MM.1S (cell line): ENCODE measurements around the gene CABLES1.

Experiments used
- DNase-seq: peaks from one replicate; pipeline ENCODE4 v3.0.0-alpha.2; 2015
- H2AFZ ChIP-seq: fragments of 300-600 bp; sonication (generic); 2 replicates; pipeline ENCODE4 v1.6.0; 2016; ENCODE audit warnings: antibody characterized with exemption, low read length
- H3F3A ChIP-seq: fragments of 300-600 bp; sonication (generic); 2 replicates; pipeline ENCODE4 v1.6.1; 2016; ENCODE audit warnings: mild to moderate bottlenecking, antibody characterized with exemption, low read length, moderate library complexity, mixed read lengths; ENCODE audit not compliant: insufficient read depth
- H3K27ac ChIP-seq: fragments of 300-600 bp; sonication (generic); 2 replicates; pipeline ENCODE4 v1.5.1; 2016; ENCODE audit warnings: mild to moderate bottlenecking, low read length
- H3K27me3 ChIP-seq: fragments of 300-600 bp; sonication (generic); replicated peaks from 2 replicates; pipeline ENCODE4 v1.6.0; 2016; ENCODE audit warnings: low read length; ENCODE audit not compliant: insufficient read depth
- H3K36me3 ChIP-seq: fragments of 300-600 bp; sonication (generic); replicated peaks from 2 replicates; pipeline ENCODE4 v1.6.1; 2016; ENCODE audit warnings: mild to moderate bottlenecking, low read length, mixed read lengths; ENCODE audit not compliant: insufficient read depth
- H3K4me1 ChIP-seq: fragments of 300-600 bp; sonication (generic); 2 replicates; pipeline ENCODE4 v1.6.1; 2016; ENCODE audit warnings: low read length, mixed read lengths
- H3K4me2 ChIP-seq: fragments of 300-600 bp; sonication (generic); 2 replicates; pipeline ENCODE4 v1.6.0; 2016; ENCODE audit warnings: low read depth, low read length
- H3K4me3 ChIP-seq: fragments of 300-600 bp; sonication (generic); 2 replicates; pipeline ENCODE4 v1.5.1; 2016; ENCODE audit warnings: low read length, mixed read lengths
- H3K79me2 ChIP-seq: fragments of 300-600 bp; sonication (generic); 2 replicates; pipeline ENCODE4 v1.6.1; 2016; ENCODE audit warnings: mixed run types, low read length, mixed read lengths
- H3K9ac ChIP-seq: fragments of 300-600 bp; sonication (generic); 2 replicates; pipeline ENCODE4 v1.6.1; 2016; ENCODE audit warnings: low read length, mixed read lengths
- H3K9me2 ChIP-seq: fragments of 300-600 bp; sonication (generic); replicated peaks from 2 replicates; pipeline ENCODE4 v1.6.1; 2016; ENCODE audit warnings: mild to moderate bottlenecking, low read length, mixed read lengths; ENCODE audit not compliant: insufficient read depth
- H3K9me3 ChIP-seq: fragments of 300-600 bp; sonication (generic); replicated peaks from 2 replicates; pipeline ENCODE4 v1.6.1; 2016; ENCODE audit warnings: mild to moderate bottlenecking, low read length, mixed read lengths; ENCODE audit not compliant: insufficient read depth
- H4K20me1 ChIP-seq: fragments of 300-600 bp; sonication (generic); 2 replicates; pipeline ENCODE4 v1.6.1; 2016; ENCODE audit warnings: mild to moderate bottlenecking, low read length, moderate library complexity, mixed read lengths; ENCODE audit not compliant: insufficient read depth
- EZH2 ChIP-seq: fragments of 300-600 bp; sonication (generic); optimal IDR thresholded peaks from 2 replicates; pipeline ENCODE3; 2017; ENCODE audit warnings: low read depth, mild to moderate bottlenecking, antibody characterized with exemption, low read length, mixed read lengths
- EZH2phosphoT487 ChIP-seq: fragments of 300-600 bp; sonication (generic); IDR thresholded peaks from 2 replicates; pipeline ENCODE4 v1.6.1; 2018; ENCODE audit warnings: antibody characterized with exemption, low read length
- TF ChIP-seq, protein P1 (sequence below): fragments of 300-600 bp; sonication (generic); IDR thresholded peaks from 2 replicates; pipeline ENCODE4 v1.5.1; 2016; ENCODE audit warnings: antibody characterized with exemption, low read length, mixed read lengths

The CABLES1 gene

DNA sequence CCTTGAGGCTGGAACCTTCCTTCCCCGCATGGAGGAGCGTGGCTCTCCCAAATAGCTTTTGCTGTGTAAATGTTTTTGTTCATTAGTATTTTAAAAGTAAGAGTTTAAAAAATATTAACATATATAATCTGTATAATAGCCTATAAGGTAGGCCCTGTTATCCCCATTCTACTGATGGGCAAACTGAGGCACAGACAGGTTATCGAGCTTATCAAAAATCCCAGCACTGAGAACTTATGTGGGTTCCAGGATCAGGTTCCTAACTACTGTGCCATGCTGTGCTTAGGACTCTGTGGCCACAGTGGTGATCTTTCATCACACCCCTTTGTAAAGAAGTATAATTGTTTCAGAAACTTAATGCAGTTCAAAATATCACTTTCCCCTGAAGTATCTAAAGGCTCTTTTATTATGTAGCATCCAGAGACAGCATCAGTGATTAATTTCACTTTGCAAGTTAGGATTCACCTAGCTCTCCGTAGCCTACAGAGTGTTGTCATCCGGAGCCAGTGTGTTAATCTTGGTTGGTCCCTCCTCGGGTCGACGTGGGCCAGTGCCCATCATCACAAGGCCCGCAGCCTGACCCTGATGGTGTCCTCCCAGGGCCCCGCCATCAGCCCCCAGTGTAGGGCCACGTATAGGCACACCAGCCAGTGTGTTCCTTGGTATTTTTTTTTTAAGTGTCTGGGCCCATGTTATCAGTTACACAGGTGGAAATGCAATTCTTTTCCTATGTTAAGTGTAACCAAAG, 28.7 kb downstream of the CABLES1 start:
- TF ChIP-seq EZH2phosphoT487: no peak
- no peak for TF ChIP-seq EZH2
- TF ChIP-seq, protein P1, sequence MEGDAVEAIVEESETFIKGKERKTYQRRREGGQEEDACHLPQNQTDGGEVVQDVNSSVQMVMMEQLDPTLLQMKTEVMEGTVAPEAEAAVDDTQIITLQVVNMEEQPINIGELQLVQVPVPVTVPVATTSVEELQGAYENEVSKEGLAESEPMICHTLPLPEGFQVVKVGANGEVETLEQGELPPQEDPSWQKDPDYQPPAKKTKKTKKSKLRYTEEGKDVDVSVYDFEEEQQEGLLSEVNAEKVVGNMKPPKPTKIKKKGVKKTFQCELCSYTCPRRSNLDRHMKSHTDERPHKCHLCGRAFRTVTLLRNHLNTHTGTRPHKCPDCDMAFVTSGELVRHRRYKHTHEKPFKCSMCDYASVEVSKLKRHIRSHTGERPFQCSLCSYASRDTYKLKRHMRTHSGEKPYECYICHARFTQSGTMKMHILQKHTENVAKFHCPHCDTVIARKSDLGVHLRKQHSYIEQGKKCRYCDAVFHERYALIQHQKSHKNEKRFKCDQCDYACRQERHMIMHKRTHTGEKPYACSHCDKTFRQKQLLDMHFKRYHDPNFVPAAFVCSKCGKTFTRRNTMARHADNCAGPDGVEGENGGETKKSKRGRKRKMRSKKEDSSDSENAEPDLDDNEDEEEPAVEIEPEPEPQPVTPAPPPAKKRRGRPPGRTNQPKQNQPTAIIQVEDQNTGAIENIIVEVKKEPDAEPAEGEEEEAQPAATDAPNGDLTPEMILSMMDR: no peak
- Histone ChIP-seq H3K9me3 (no peaks in the 10 kb centered on the region), H3K27me3 (no peaks in the 10 kb centered on the region), H3K36me3 (peaks cover 10% of the 10 kb centered on the region; the same call in 1 of the 2 replicates), H3F3A (no peaks in the 10 kb centered on the region; the same call in 1 of the 2 replicates), H4K20me1 (no peaks in the 10 kb centered on the region), H2AFZ (no peak overlapping the region), H3K9ac (no peak overlapping the region), H3K4me3 (no peak overlapping the region), H3K4me1 (no peaks in the 10 kb centered on the region), H3K9me2 (no peaks in the 10 kb centered on the region), H3K4me2 (no peak overlapping the region), H3K79me2 (peaks cover 98% of the 10 kb centered on the region), H3K27ac (no peak overlapping the region)
- DNase-seq: no peak

DNA sequence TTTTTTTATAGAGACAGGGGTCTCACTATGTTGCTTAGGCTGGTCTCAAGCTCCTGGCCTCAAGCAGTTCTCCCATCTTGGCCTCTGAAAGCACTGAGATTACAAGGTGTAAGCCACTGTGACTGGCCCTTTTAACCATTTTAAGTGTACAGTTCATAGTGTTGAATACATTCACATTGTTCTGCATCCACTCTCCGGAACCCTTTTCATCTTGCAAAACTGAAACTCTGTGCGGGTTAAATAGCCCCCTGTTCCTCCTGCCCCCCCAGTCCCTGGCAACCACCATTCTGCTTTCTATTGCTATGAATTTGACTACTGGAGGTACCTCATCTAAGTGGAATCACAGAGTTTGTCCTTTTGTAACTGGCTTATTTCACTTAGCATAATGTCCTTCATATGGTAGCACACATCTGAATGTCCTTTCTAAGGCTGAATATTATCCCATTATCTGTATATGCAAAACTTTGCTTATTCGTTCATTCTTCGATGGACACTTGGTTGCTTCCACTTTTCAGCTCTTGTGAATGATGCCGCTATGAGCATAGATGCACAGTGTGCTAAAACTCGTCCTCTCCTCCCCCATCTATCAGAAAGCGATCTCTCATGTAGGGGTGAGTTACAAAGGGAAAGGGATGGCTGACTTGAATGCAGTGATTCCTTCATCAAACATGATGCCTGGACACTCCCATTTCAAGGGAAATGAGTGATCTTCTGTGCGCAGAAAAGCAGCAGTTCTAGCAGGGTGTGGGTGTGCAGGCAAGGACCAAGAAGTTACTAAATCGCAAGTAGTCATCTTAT, 30.2 kb downstream of the CABLES1 start:
- Histone ChIP-seq H3K36me3 (peaks cover 10% of the 10 kb centered on the region; the same call in 1 of the 2 replicates), H3K4me3 (no peak overlapping the region), H3K9me3 (no peaks in the 10 kb centered on the region), H3K9ac (no peak overlapping the region), H4K20me1 (no peaks in the 10 kb centered on the region), H3K27ac (no peak overlapping the region), H3K79me2 (peaks cover 98% of the 10 kb centered on the region), H3F3A (no peaks in the 10 kb centered on the region; the same call in 1 of the 2 replicates), H3K4me1 (no peaks in the 10 kb centered on the region), H3K4me2 (no peak overlapping the region), H3K27me3 (no peaks in the 10 kb centered on the region), H3K9me2 (no peaks in the 10 kb centered on the region), H2AFZ (no peak overlapping the region)
- TF ChIP-seq EZH2 (no peak), EZH2phosphoT487 (no peak)
- TF ChIP-seq, protein P1: no peak
- DNase-seq: no peak

DNA sequence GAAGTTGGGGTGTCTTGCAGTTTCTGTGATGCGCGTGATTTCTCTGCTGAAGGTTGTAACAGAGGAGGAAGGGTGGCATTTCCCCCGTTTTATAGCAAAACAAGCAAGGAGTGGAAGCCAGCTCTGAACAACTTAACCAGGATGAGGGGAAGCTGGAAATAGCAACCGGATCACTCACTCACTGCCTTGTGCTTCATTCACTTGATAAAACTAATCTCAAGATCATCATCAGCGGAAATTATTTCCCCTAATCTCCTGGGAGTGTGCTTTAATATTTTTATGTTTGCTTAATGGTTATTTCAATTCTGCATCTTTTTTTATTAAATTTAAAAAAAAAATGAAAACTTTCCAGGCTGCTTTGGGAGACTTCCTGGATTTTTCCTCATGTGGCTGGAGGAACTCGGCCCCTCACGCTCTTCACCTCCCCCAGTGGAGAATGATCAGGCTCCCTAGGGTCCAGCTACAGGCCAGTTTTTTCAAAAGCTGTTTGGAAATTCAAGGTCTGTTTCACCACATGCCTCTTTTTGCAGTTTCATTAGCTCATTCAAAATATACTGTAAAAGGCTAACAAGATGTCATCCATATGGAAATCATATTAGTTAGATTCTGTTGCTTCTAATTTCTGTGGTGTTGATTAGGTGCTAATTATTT, 31.7 kb downstream of the CABLES1 start:
- Histone ChIP-seq H3K9ac (no peak overlapping the region), H3K27me3 (no peaks in the 10 kb centered on the region), H3K9me2 (no peaks in the 10 kb centered on the region), H3K27ac (no peak overlapping the region), H2AFZ (no peak overlapping the region), H3K4me3 (no peak overlapping the region), H3K9me3 (no peaks in the 10 kb centered on the region), H3F3A (no peaks in the 10 kb centered on the region; the same call in 1 of the 2 replicates), H3K4me1 (0 out of 2 replicates have a peak, but pooled peaks cover 5% of the 10 kb centered on the region), H3K36me3 (peaks cover 10% of the 10 kb centered on the region; the same call in 1 of the 2 replicates), H4K20me1 (no peaks in the 10 kb centered on the region), H3K79me2 (peaks cover 99% of the 10 kb centered on the region), H3K4me2 (no peak overlapping the region)
- TF ChIP-seq EZH2phosphoT487 (no peak), EZH2 (no peak)
- TF ChIP-seq, protein P1: no peak
- DNase-seq: no peak
